ENCODE measurements around the gene MRPL1.
"Not testable (repeated sequence)": the region's sequence is repeated elsewhere in the genome, so short reads cannot be mapped to it uniquely, and the experiment has no call there.

MRPL1 gene

GRCh38 chr4:77849278-77849965 lies 13.2 kb upstream of the MRPL1 start:
- no peak for DNase-seq (ENCODE audit: low spot score)

- DNase-seq (ENCODE audit: low spot score) = no peak
Measured at GRCh38 chr4:77852892-77853495, 9.6 kb upstream of the MRPL1 start.

GRCh38 chr4:77854431-77855111 lies 8.1 kb upstream of the MRPL1 start:
- DNase-seq (ENCODE audit: low spot score) = no peak

GRCh38 chr4:77856152-77856551 lies 6.5 kb upstream of the MRPL1 start:
- DNase-seq (ENCODE audit: low spot score) = no peak

- DNase-seq (ENCODE audit: low spot score) = no peak
Measured at GRCh38 chr4:77859256-77859655, 3.4 kb upstream of the MRPL1 start.

- no peak for DNase-seq (ENCODE audit: low spot score)
Measured at GRCh38 chr4:77861495-77861894, 1.1 kb upstream of the MRPL1 start.

- DNase-seq (ENCODE audit: low spot score) = not testable (repeated sequence)
Measured at GRCh38 chr4:77863341-77863740, 711 bp downstream of the MRPL1 start.

GRCh38 chr4:77865259-77865658 lies 2.6 kb downstream of the MRPL1 start:
- no peak for DNase-seq (ENCODE audit: low spot score)

GRCh38 chr4:77872723-77873445 lies 10.3 kb downstream of the MRPL1 start:
- no peak for DNase-seq (ENCODE audit: low spot score)

GRCh38 chr4:77877167-77877566 lies 14.5 kb downstream of the MRPL1 start:
- DNase-seq (ENCODE audit: low spot score) = no peak

GRCh38 chr4:77877771-77878565 lies 15.3 kb downstream of the MRPL1 start:
- DNase-seq (ENCODE audit: low spot score) = no peak

GRCh38 chr4:77880784-77881183 lies 18.2 kb downstream of the MRPL1 start:
- no peak for DNase-seq (ENCODE audit: low spot score)

- no peak for DNase-seq (ENCODE audit: low spot score)
Measured at GRCh38 chr4:77881460-77882295, 19.0 kb downstream of the MRPL1 start.

- DNase-seq (ENCODE audit: low spot score) = no peak
Measured at GRCh38 chr4:77893451-77893850, 30.8 kb downstream of the MRPL1 start.

- no peak for DNase-seq (ENCODE audit: low spot score)
Measured at GRCh38 chr4:77899607-77900006, 37.0 kb downstream of the MRPL1 start.

- no peak for DNase-seq (ENCODE audit: low spot score)
Measured at GRCh38 chr4:77903186-77903585, 40.6 kb downstream of the MRPL1 start.

- DNase-seq (ENCODE audit: low spot score) = no peak
Measured at GRCh38 chr4:77905651-77906263, 43.1 kb downstream of the MRPL1 start.

- DNase-seq (ENCODE audit: low spot score) = no peak
Measured at GRCh38 chr4:77910676-77911075, 48.0 kb downstream of the MRPL1 start.

GRCh38 chr4:77911091-77911490 lies 48.5 kb downstream of the MRPL1 start:
- DNase-seq (ENCODE audit: low spot score) = no peak

GRCh38 chr4:77911842-77912450 lies 49.3 kb downstream of the MRPL1 start:
- DNase-seq (ENCODE audit: low spot score) = no peak
